ENCODE data around the gene PPARA.
"Not testable (repeated sequence)": the region's sequence is repeated elsewhere in the genome, so short reads cannot be mapped to it uniquely, and the experiment has no call there.

The PPARA gene

DNA sequence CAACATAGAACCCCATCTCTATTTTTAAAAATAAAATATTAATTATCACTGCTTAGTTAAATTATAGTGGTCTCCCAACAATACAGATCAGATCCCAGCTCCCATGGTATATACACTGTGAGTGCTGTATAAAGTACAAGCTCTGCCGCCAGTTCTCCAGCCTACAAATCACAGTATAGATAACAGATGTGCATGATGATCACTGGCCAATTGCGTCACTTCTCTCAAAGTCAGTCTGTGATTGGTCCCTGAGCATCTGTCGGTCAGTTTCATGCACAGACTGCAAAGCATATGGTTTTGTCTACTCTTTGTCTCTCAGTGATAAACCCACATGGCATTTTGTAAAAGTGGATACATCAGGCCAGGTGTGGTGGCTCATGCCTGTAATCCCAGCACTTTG, 15.7 kb downstream of the PPARA start:
- no peak for DNase-seq (ENCODE audit: low read depth in 2 of 3, low spot score in 1 of 3)

DNA sequence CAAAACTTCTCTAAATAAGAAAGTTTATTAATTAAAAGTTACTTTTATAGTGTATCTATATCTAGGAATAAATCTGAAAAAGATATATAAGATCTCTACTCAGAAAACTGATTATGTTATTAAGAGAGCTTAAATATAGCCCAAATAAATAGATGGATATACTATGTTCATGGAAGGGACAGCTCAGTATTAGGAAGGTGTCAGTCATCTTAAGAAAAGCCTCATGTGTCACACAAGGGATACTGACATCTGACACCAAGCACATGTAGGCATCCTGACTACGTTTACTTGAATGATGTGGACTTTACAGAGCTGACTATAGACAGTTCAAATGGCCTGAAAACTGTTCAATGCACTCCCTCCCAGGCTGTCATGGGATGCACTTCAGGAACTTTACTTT, 19.3 kb downstream of the PPARA start:
- DNase-seq (ENCODE audit: low read depth in 2 of 3, low spot score in 1 of 3): no peak

DNA sequence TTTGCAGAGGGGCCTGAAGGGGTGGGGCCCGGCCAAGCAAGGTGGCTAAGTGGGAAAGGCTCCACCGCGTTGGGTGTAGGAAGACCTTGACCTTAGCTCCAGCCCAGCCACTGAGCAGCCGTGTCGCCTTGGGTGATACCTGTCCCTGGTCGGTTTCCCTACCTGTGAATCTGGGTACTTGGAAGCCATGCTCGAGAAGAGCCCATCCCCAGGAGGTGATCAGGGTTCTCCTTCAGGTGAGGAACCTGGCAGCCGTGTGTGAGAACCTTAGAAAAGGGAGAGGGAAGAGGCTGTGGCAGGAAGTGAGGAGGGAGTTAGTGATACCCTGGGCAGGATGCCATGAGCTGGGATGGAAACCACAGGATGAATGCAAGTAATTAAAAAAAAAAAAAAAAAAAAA, 21.6 kb downstream of the PPARA start:
- DNase-seq (ENCODE audit: low read depth in 2 of 3, low spot score in 1 of 3): no peak

DNA sequence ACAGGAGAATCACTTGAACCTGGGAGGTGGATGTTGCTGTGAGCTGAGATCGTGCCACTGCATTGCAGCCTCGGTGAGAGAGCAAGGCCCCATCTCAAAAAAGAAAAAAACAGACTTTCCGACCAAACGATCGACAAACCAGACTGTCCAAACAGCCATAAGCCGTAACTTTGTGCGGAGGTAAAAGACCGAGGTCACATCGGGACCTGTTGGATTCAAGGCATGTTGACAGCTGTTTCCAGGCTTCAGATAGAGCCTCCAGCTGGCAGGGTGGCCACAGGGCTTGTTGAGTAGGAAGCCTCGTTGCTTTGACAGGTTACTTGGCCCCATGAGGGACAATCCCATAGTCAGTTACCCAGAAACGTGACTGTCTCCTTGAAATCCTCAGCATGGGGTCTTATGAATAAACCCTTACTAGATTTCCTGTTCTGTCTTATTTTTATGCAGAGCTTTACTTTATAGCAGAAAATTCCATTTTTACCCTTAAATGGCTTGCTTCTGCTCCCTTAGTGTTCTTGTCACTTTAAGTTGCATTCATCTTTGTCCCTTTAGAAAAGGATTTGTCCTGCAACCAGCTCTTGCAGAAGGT, 22.3 kb downstream of the PPARA start:
- no peak for DNase-seq (ENCODE audit: low read depth in 2 of 3, low spot score in 1 of 3)

DNA sequence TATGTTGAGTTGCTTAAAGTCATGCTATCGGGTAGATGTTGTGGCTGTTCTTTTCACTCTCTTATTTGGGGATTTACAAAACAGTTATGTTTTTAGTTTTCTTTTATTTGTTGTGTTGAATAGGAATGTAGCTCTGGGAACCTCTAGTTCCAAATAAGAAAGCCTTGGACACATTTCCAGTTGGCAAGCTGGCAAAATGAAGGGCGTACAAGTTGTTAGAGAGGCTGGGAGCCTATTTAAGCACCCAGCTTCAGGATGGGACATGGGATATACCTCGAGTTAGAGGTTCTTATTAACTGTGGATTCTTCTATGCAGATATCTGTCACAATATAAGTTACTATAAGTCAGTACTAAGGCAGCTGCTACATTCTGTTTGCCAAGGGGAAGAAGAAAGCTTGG, 22.8 kb downstream of the PPARA start:
- DNase-seq (ENCODE audit: low read depth in 2 of 3, low spot score in 1 of 3): no peak

DNA sequence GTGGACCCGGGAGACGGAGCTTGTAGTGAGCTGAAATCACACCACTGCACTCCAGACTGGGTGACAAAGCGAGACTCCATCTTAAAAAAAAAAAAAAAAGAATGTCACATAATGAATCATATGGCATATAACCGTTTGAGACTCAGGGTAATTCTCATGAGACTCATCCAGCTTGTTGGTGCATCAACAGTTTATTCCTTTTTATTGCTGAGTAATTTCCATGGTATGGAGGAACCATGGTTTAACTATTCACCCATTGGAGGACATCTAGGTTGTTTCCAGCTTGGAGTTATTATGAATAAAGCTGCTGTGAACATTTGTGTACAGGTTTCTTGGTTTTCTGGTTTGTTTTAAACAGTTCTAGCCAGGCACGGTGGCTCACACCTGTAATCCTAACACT, 25.3 kb downstream of the PPARA start:
- DNase-seq (ENCODE audit: low read depth in 2 of 3, low spot score in 1 of 3): no peak

DNA sequence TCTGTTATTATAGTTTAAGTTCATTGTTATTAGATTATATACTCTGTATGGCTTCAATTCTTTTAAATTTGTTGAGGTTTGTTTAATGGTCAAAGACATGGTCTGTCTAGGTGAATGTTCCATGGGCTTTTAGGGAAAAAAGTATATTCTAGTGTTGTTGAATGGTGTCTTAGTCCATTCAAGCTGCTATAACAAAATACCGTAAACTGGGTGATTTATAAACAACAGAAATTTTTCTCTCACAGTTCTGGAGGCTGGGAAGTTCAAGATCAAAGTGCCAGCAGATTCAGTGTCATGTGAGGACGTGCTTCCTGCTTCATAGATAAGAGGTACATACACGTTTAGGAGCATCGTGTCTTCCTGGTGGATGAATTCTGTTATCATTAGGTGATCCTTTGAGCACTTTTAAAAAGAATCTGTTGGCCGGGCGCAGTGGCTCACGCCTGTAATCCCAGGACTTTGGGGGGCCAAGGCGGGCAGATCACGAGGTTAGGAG, 26.2 kb downstream of the PPARA start:
- DNase-seq (ENCODE audit: low read depth in 2 of 3, low spot score in 1 of 3): no peak

DNA sequence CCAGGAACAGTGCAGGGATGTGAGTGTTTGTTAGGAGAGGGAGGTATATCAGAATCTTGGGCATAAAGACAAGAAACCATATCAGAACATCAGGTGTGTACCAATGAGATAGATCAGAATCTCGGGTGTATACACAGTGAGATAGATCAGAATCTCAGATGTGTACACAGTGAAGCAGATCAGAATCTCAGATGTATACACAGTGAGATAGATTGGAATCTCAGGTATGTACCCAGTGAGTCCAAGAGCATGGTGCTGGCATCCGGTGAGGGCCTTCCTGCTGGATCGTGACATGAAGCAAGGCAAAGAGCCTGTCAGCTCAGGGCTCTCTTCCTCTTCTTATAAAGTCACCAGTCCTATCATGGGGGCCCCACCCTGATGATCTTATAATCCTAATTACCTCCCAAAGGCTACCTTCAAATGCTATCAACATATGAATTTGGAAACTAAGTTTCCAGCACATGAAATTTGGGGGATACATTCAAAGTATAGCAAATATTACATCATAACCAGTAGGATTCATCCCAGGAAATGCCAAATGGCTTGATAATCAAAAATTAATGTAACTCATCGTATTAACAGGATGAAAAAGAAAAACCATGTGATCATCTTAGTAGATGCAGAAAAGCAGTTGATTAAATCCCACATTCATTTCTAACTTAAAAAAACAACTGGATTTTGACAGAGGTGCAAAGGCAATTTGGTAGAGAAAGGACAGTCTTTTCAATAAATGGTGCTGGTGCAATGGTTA, 28.6 kb downstream of the PPARA start:
- DNase-seq (ENCODE audit: low read depth in 2 of 3, low spot score in 1 of 3): no peak

DNA sequence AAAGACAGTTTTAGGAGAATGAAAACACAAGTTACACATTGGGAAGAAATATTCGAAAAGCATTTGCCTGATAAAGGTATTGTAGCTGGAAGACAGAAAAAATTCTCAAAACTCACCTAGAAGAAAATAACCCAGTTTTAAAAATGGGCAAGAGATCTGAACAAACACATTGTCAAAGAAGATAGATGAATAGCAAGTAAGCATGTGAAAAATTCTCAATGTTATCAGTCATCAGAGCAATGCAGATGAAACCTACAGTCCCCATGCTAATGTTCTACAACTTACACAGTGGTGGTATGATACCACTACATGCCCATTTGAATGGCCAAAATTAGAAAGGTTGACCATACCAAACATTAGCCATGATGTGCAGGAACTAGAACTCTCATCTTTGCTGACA, 29.4 kb downstream of the PPARA start:
- DNase-seq (ENCODE audit: low read depth in 2 of 3, low spot score in 1 of 3): no peak

DNA sequence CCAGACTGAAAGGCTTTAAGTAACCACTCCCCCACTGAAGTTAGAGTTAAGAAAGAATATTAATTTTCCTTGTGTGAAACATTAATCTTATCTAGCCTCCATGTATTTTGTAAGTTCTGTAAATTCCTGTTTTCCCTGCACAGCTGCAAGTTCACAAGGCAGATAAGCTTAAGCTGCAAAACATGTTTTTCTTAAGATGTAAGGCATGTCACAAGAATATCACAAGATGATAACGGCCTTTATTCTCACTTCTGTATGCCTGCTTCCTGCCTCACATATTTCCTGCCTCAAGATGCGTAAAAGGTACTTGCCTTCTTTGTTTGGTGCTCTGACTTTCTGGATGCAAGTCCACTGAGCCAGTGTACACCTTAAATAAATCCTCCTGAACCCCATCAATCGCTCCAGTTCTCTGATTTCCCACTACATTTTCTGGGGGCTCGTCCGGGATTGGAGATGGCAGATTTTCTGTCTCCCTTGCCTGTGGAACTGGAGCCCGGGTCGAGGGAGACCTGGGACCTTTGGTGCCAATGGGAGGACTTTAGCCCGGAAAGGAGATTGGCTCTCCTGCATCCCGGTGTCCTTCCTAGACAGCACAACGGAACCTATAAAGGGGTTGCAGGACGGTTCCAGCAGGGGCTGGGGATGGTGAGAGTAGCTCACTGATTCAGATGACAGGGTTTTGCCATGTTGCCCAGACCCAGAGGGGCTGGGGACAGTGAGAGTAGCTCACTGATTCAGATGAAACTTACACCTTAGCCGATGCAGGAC, 30.2 kb downstream of the PPARA start:
- DNase-seq (ENCODE audit: low read depth in 2 of 3, low spot score in 1 of 3): no peak

DNA sequence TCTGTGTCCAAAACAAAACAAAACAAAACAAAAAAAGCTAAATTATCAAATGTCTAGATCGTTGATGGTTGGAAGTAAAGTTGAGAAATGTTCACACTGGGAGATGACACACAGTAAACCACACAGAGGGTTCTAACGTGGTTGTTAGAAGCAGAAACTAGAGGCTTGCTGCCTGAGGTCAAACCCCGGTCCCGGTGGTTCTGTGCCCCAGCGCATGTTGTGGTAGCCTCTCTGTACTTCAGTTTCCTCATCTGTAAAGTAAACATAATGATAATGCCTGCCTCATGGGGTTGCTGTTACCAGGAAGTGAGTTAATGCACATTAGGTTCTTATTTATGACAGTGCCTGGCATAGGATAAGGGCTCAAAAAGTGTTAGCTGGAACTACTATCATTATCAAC, 33.4 kb downstream of the PPARA start:
- DNase-seq (ENCODE audit: low read depth in 2 of 3, low spot score in 1 of 3): no peak

DNA sequence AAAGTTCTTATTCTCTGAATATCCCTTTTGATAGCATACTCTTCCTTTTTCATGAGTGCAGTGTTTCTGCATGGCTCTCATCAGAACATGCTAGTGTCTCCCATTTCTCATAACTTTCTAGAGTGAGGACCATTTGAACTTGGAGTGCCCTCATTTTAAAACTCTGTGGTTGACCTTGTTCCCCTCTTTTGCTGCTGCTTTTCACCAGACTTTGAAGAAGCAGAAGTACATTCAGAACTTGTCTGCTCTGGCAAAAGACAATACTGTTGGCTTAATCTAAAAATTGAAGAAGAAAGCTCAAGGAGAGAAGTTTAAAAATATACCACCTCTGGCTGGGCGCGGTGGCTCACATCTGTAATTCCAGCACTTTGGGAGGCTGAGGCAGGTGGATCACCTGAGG, 35.0 kb downstream of the PPARA start:
- DNase-seq (ENCODE audit: low read depth in 2 of 3, low spot score in 1 of 3): no peak

DNA sequence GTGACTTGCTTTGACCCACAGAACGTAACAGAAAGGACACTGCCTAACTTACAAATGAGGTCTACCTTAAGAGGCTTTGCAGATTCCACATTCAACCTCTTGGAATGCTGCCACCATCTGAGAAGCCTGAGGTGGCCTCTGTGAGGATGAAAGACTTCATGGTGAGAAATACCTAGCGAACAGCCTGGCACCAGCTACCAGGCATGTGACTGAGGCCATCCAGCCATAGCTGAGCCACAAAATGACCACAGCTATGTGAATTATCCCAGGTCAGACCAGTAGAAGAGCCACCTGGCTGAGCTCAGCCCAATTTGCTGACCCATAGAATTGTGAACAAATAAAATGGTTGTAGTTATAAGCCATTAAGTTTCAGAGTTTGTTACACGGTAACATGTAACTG, 37.5 kb downstream of the PPARA start:
- DNase-seq (ENCODE audit: low read depth in 2 of 3, low spot score in 1 of 3): no peak

DNA sequence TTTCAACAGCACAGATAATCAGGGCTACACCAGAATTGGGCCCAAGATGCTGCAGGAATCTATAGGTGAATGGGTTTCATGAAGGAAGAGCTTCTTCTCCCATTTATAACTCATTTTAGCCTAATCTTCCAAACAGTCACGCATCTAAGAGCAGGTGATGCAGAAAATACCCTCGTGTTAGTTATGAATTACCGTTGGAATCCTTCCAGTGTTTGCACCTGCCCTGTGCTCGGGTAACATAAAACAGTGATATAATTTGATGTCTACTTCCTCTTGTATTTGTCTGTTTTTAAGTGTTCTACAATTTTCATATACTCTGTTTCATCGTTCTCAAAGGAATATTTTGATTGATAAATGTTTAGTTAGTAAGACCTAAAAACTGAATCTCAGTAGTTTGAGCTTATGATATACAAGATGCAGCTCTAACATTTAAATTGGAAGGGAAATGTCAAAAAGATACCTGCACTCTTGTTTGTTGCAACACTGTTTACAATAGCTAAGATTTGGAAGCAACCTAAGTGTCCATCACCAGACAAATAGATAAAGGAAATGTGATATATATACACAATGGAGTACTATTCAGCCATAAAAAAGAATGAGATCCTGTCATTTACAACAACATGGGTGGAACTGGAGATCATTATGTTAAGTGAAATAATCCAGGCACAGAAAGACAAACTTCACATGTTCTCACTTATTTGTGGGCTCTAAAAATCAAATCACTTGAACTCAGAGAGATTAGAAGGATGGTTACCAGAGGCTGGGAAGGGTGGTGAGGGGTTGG, 42.1 kb downstream of the PPARA start:
- DNase-seq (ENCODE audit: low read depth in 2 of 3, low spot score in 1 of 3): no peak

DNA sequence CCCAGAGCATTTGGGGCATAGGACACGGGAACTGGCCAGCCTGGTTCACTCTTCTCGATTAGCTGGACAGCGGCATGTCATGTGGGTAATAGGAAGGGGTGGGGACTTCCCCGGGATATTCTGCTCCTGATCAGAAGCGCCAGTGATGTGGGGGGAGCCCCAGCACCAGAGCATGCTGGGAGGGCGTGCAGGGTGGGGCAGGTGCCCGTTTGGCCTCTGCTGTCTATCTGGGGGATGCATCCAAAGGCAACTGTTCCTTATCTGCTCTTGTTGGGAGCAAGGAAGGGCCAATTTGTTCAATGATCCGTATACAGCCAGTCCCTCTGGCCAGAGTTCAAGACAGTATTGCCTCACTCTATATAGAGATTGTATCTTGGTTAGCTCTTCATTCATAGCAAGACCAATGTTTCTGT, 43.6 kb downstream of the PPARA start:
- DNase-seq (ENCODE audit: low read depth in 2 of 3, low spot score in 1 of 3): no peak

DNA sequence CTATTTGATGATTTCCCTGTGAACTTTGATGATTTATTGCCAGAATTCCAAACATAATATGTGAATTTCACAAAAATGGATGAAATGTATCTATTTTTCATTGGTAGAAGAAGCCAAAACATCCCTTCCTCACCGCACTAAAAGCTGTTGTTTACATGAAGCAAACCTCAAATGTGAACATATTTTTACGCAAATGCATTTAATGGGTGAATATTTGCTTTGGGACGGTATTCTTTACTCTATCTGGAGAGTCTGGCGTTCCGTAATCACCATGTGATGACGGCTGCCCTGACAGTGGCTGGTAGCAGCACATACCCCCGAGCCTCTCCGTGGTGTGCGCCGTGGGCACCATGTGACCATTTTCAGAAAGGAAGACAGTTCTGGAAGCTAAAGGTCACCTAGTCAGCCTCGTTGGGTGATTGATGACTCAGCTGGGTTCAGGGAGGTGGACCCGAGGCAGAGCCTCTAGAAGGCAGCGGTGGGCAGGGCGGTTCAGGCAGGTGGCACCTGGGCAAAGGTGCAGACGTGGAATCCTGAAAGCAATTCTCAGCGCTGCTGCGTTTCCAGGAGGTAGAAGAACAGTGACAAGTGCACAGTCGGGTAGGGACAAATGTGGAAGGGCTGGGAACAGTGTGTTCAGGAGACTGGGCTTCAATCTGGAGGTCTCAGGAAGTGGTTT, 45.3 kb downstream of the PPARA start:
- no peak for DNase-seq (ENCODE audit: low read depth in 2 of 3, low spot score in 1 of 3)

DNA sequence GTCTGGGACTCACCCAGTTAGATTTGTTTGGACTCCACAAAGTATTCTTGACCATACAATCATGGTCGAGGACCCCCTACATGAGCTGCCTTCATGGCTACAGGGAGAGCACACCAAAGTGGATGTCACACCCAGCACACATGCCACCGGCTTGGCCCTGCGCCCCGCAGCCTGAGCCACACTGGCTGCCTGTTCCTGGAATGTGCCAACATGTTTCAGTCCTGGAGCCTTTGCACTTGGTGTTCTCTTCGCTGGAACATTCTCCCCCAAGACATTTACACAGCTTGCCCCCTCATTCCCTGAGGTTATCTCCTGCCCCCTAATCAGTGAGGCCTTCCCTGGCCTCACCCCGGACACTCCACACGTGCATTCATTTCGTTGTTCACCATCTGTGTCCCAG, 46.0 kb downstream of the PPARA start:
- DNase-seq (ENCODE audit: low read depth in 2 of 3, low spot score in 1 of 3): no peak

DNA sequence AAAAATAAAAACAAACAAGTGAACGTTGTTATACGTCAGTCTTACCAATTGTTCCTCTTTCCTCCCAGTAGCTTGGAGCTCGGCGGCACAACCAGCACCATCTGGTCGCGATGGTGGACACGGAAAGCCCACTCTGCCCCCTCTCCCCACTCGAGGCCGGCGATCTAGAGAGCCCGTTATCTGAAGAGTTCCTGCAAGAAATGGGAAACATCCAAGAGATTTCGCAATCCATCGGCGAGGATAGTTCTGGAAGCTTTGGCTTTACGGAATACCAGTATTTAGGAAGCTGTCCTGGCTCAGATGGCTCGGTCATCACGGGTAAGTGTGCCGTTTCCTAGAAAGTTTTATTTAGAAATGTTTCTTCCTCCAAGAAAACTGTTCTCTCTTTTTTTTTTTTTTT, 47.9 kb downstream of the PPARA start:
- no peak for DNase-seq (ENCODE audit: low read depth in 2 of 3, low spot score in 1 of 3)

DNA sequence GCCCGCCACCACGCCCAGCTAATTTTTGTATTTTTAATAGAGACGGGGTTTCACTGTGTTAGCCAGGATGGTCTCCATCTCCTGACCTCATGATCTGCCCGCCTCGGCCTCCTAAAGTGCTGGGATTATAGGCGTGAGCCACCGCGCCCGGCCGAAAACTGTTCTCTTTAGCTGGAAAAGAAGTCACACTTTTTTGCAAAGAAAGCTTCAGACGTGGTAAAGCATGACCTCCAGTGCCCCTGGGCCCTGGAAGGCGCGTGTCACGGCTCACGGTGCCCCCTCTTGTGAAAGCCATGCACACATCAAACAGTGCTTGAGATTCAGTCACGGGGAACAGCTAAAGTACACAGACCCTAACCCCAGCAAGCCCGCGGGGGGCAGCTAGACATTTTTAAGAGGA, 48.5 kb downstream of the PPARA start:
- not testable (repeated sequence) for DNase-seq (ENCODE audit: low read depth in 2 of 3, low spot score in 1 of 3)

DNA sequence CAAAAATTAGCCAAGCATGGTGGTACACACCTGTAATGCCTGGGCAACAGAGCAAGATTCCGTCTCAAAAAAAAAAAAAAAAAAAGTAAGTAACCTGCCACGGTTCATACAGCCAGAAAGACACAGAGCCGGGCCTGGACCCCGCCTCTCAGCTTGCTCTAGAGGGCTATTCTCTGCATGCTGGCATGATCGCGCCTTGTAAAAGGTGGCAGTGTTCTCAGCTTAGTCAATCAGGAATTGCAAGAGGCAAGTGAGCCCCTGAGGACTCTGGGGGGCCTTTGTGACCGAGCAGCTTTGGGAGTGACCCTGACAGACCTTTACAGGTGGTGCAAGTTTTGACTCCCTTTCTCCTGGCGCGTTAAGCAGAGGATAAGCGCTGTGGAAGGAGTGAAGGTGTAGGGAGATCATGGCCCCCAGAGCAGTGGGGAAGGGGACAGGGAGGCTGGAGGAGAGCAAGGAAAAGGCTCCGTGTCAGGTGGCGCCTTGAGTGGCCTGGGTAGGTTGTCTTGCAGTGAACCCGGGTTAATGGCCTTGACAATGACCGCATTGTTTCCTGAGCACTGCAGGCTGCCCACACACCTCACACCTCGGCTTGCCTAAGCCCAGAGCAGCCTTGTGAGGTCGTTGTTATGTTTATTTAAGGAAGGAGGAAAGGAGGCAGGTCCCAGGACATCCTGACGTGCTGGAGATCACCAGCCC, 50.9 kb downstream of the PPARA start:
- DNase-seq (ENCODE audit: low read depth in 2 of 3, low spot score in 1 of 3): no peak

All from stimulated activated CD4-positive, alpha-beta T cell treated with anti-CD3 and anti-CD28 coated beads, Interleukin-12 subunit alpha, Interleukin-12 subunit beta, amount 100 ng/mL, for 48 hours (primary cell).